Trophoblast cell (in vitro differentiated cells and primary cell): ENCODE measurements around the gene TK1.
A peak's percentile ranks its signal among the peaks of the same experiment; 100 is the strongest.

Source experiments
- DNase-seq, 2 donors: peaks; one replicate each; pipeline ENCODE4 v3.0.0-alpha.2; 2016
- H2AFZ ChIP-seq: 2 replicates; pipeline ENCODE4 v1.6.1; 2013; ENCODE audit warnings: low read length, moderate library complexity, mild to moderate bottlenecking; ENCODE audit not compliant: insufficient read depth, poor library complexity
- H2AK5ac ChIP-seq: 2 replicates; pipeline ENCODE4 v1.6.1; 2013; ENCODE audit warnings: mild to moderate bottlenecking, low read length
- H2BK120ac ChIP-seq: 2 replicates; pipeline ENCODE4 v1.6.1; 2013; ENCODE audit warnings: low read length, mild to moderate bottlenecking, moderate library complexity; ENCODE audit not compliant: insufficient read depth, poor library complexity
- H2BK12ac ChIP-seq: 2 replicates; pipeline ENCODE4 v1.6.1; 2013; ENCODE audit warnings: mild to moderate bottlenecking, low read length, moderate library complexity
- H2BK5ac ChIP-seq: 2 replicates; pipeline ENCODE4 v1.6.1; 2013; ENCODE audit warnings: low read length, low read depth, moderate library complexity, mild to moderate bottlenecking; ENCODE audit not compliant: poor library complexity
- H3K14ac ChIP-seq: 2 replicates; pipeline ENCODE4 v1.6.1; 2013; ENCODE audit warnings: mild to moderate bottlenecking, low read length
- H3K18ac ChIP-seq: 2 replicates; pipeline ENCODE4 v1.6.1; 2013; ENCODE audit warnings: mild to moderate bottlenecking, low read length
- H3K23ac ChIP-seq: 2 replicates; pipeline ENCODE4 v1.6.1; 2013; ENCODE audit warnings: low read length
- H3K27ac ChIP-seq: 2 replicates; pipeline ENCODE4 v1.5.1; 2013; ENCODE audit warnings: low read depth, mild to moderate bottlenecking, inconsistent platforms, low read length, moderate library complexity
- H3K27me3 ChIP-seq: 2 replicates; pipeline ENCODE4 v1.6.1; 2013; ENCODE audit warnings: inconsistent platforms, mild to moderate bottlenecking, low read length, moderate library complexity; ENCODE audit not compliant: insufficient read depth
- H3K36me3 ChIP-seq, 2 experiments: 1 replicate in 1 of 2; 2 replicates in 1 of 2; pipeline ENCODE4 v1.6.1; 2013; ENCODE audit warnings: low read length in 2 of 2, mild to moderate bottlenecking in 2 of 2, moderate library complexity in 1 of 2; ENCODE audit not compliant: insufficient read depth in 2 of 2, control insufficient read depth in 1 of 2
- H3K4ac ChIP-seq: 2 replicates; pipeline ENCODE4 v1.6.1; 2013; ENCODE audit warnings: low read depth, mild to moderate bottlenecking, low read length, moderate library complexity
- H3K4me1 ChIP-seq, 2 experiments: 1 replicate in 1 of 2; 2 replicates in 1 of 2; pipeline ENCODE4 v1.6.1; 2013; ENCODE audit warnings: low read length in 2 of 2, mild to moderate bottlenecking in 2 of 2, moderate library complexity in 1 of 2; ENCODE audit not compliant: insufficient read depth in 2 of 2, control insufficient read depth in 1 of 2
- H3K4me2 ChIP-seq: 2 replicates; pipeline ENCODE4 v1.6.1; 2013; ENCODE audit warnings: inconsistent platforms, mild to moderate bottlenecking, low read length, moderate library complexity
- H3K4me3 ChIP-seq: 2 replicates; pipeline ENCODE4 v1.5.1; 2013; ENCODE audit warnings: mild to moderate bottlenecking, low read depth, low read length, inconsistent platforms
- H3K79me1 ChIP-seq: one replicate; pipeline ENCODE4 v1.6.1; 2013; ENCODE audit warnings: low read length
- H3K79me2 ChIP-seq: 2 replicates; pipeline ENCODE4 v1.6.1; 2013; ENCODE audit warnings: low read length, mild to moderate bottlenecking; ENCODE audit not compliant: control insufficient read depth, insufficient read depth, poor library complexity
- H3K9ac ChIP-seq: 2 replicates; pipeline ENCODE4 v1.6.1; 2013; ENCODE audit warnings: mild to moderate bottlenecking, low read length
- H3K9me3 ChIP-seq: 2 replicates; pipeline ENCODE4 v1.6.1; 2013; ENCODE audit warnings: low read depth, mild to moderate bottlenecking, control low read depth, inconsistent platforms, low read length; ENCODE audit not compliant: insufficient read depth
- H4K12ac ChIP-seq: 2 replicates; pipeline ENCODE4 v1.6.1; 2013; ENCODE audit warnings: low read depth, mild to moderate bottlenecking, low read length, moderate library complexity
- H4K8ac ChIP-seq: 2 replicates; pipeline ENCODE4 v1.6.1; 2013; ENCODE audit warnings: low read depth, mild to moderate bottlenecking, low read length, moderate library complexity
- H4K91ac ChIP-seq: one replicate; pipeline ENCODE4 v1.6.1; 2013; ENCODE audit warnings: low read depth, mild to moderate bottlenecking, low read length, moderate library complexity
- WGBS: extraction: QIAGEN DNeasy Blood & Tissue Kit; methylation state at CpG from one replicate; pipeline ENCODE4 v1.1.7; 2013; ENCODE audit warnings: missing lambda C conversion rate; ENCODE audit not compliant: insufficient read length, insufficient coverage; ENCODE audit errors: extremely low coverage; 5-methylcytosine and 5-hydroxymethylcytosine counted together

The TK1 gene

DNA sequence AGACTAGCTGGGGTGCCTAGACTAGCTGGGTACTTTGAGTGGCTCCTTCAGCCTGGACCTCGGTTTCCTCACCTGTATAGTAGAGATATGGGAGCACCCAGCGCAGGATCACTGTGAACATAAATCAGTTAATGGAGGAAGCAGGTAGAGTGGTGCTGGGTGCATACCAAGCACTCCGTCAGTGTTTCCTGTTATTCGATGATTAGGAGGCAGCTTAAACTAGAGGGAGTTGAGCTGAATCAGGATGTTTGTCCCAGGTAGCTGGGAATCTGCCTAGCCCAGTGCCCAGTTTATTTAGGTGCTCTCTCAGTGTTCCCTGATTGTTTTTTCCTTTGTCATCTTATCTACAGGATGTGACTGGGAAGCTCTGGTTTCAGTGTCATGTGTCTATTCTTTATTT is 36.2 kb upstream of the TK1 start:
- Histone ChIP-seq H3K36me3 (peaks cover 30 to 38% of the 10 kb centered on the region in 2 experiments), H4K8ac (no peak overlapping the region), H2BK12ac (no peak overlapping the region), H3K23ac (no peak overlapping the region), H3K9me3 (no peaks in the 10 kb centered on the region), H3K27ac (no peak overlapping the region), H3K4me3 (no peak overlapping the region), H2BK5ac (no peak overlapping the region), H3K18ac (no peak overlapping the region), H3K4me2 (no peak overlapping the region), H3K4ac (no peak overlapping the region), H3K79me2 (no peaks in the 10 kb centered on the region), H3K14ac (no peak overlapping the region), H4K91ac (no peak overlapping the region), H3K4me1 (no peaks in the 10 kb centered on the region), H3K79me1 (no peaks in the 10 kb centered on the region), H2BK120ac (no peak overlapping the region), H3K27me3 (no peaks in the 10 kb centered on the region), H2AK5ac (no peak overlapping the region), H3K9ac (no peak overlapping the region), H4K12ac (no peak overlapping the region), H2AFZ (no peak overlapping the region)
- WGBS, result no CpG with 5 or more reads among the region's 4 CpGs
- DNase-seq, result no peak

DNA sequence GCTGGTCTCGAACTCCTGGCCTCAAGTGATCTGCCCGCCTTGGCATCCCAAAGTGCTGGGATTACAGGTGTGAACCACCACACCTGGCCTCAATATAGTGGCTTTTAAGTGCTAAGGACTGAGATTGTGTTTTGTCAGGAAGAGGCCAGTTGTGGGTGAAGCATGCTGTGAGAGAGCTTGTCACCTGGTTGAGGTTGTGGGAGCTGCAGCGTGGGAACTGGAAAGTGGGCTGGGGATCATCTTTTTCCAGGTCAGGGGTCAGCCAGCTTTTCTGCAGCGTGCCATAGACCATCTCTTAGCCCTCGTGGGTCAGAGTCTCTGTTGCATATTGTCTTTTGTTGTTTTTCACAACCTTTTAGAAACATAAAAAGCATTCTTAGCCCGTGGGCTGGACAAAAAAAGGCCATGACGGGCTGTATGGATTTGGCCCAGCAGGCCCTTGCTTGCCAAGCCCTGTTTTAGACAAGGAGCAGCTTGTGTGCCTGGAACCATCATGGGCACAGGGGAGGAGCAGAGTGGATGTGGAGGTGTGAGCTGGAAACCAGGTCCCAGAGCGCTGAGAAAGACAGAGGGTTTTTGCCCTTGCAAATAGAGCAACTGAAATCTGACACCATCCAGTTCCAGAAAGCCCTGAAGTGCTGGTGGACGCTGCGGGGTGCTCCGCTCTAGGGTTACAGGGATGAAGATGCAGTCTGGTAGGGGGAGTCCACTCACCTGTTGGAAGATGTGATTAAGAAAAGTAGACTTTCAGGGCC is 32.7 kb upstream of the TK1 start:
- Histone ChIP-seq H3K23ac (no peak overlapping the region), H3K9me3 (no peaks in the 10 kb centered on the region), H3K9ac (no peak overlapping the region), H3K79me1 (no peaks in the 10 kb centered on the region), H3K4me2 (no peak overlapping the region), H3K27me3 (no peaks in the 10 kb centered on the region), H4K91ac (no peak overlapping the region), H4K8ac (no peak overlapping the region), H3K18ac (no peak overlapping the region), H3K14ac (no peak overlapping the region), H2BK5ac (no peak overlapping the region), H3K4me1 (peaks cover 4 to 5% of the 10 kb centered on the region in 2 experiments), H3K27ac (no peak overlapping the region), H3K4me3 (no peak overlapping the region), H2BK120ac (no peak overlapping the region), H4K12ac (no peak overlapping the region), H2AK5ac (no peak overlapping the region), H3K4ac (no peak overlapping the region), H3K79me2 (peaks cover 3% of the 10 kb centered on the region), H3K36me3 (peaks cover 35 to 42% of the 10 kb centered on the region in 2 experiments), H2BK12ac (no peak overlapping the region), H2AFZ (no peak overlapping the region)
- no CpG with 5 or more reads among the region's 11 CpGs for whole genome bisulfite sequencing
- no peak for DNase-seq

DNA sequence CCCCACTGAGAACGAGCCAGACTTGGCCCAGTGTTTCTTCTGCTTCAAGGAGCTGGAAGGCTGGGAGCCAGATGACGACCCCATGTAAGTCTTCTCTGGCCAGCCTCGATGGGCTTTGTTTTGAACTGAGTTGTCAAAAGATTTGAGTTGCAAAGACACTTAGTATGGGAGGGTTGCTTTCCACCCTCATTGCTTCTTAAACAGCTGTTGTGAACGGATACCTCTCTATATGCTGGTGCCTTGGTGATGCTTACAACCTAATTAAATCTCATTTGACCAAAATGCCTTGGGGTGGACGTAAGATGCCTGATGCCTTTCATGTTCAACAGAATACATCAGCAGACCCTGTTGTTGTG is 27.8 kb upstream of the TK1 start:
- no peak overlapping the region for H3K27ac ChIP-seq
- H3K79me2 ChIP-seq, result peaks cover 7% of the 10 kb centered on the region
- DNase-seq, result peak in 1 of 2 donors; percentile 7
- H2AFZ ChIP-seq, result peak overlapping the region; percentile 87
- no peak overlapping the region for H2BK5ac ChIP-seq
- H3K4ac ChIP-seq, result peak overlapping the region; percentile 95
- peaks cover 5 to 6% of the 10 kb centered on the region in 2 experiments for H3K4me1 ChIP-seq
- peak overlapping the region; percentile 77 for H3K4me3 ChIP-seq
- peak overlapping the region; percentile 8 for H2BK120ac ChIP-seq
- H3K36me3 ChIP-seq, result peaks cover 15% of the 10 kb centered on the region in 2 experiments
- peak overlapping the region; percentile 82 for H4K8ac ChIP-seq
- no CpG with 5 or more reads among the region's 5 CpGs for WGBS
- H3K14ac ChIP-seq, result peak overlapping the region; percentile 82
- peak overlapping the region; percentile 55 for H3K18ac ChIP-seq
- no peaks in the 10 kb centered on the region for H3K27me3 ChIP-seq
- H3K9me3 ChIP-seq, result no peaks in the 10 kb centered on the region
- peak overlapping the region; percentile 29 for H4K12ac ChIP-seq
- H3K4me2 ChIP-seq, result peak overlapping the region; percentile 45
- H3K79me1 ChIP-seq, result peaks cover 4% of the 10 kb centered on the region
- peak overlapping the region; percentile 45 for H3K9ac ChIP-seq
- H4K91ac ChIP-seq, result peak overlapping the region; percentile 85
- H3K23ac ChIP-seq, result no peak overlapping the region
- H2BK12ac ChIP-seq, result no peak overlapping the region
- no peak overlapping the region for H2AK5ac ChIP-seq

DNA sequence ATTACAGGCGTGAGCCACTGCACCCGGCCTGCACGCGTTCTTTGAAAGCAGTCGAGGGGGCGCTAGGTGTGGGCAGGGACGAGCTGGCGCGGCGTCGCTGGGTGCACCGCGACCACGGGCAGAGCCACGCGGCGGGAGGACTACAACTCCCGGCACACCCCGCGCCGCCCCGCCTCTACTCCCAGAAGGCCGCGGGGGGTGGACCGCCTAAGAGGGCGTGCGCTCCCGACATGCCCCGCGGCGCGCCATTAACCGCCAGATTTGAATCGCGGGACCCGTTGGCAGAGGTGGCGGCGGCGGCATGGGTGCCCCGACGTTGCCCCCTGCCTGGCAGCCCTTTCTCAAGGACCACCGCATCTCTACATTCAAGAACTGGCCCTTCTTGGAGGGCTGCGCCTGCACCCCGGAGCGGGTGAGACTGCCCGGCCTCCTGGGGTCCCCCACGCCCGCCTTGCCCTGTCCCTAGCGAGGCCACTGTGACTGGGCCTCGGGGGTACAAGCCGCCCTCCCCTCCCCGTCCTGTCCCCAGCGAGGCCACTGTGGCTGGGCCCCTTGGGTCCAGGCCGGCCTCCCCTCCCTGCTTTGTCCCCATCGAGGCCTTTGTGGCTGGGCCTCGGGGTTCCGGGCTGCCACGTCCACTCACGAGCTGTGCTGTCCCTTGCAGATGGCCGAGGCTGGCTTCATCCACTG is 27.3 kb upstream of the TK1 start, which contains the start of gene BIRC5:
Gene BIRC5, plus strand, starts transcription at position 238 of the 690 bp plus-strand sequence. Its CDS starts 64 bp downstream, at position 302.
- WGBS, result no CpG with 5 or more reads among the region's 60 CpGs

More for the DNA sequence above, 27.3 kb upstream of the TK1 start, which contains the start of gene BIRC5:
- Histone ChIP-seq H3K4me2 (peak within 1 kb of the TSS; percentile 45), H2BK5ac (peak within 1 kb of the TSS; percentile 63), H3K27ac (no peak within 1 kb of the TSS), H3K27me3 (no peaks in the 10 kb centered on the region), H2BK120ac (peak within 1 kb of the TSS; percentile 8), H2BK12ac (no peak within 1 kb of the TSS), H3K9ac (peak within 1 kb of the TSS; percentile 45), H3K36me3 (peaks cover 10 to 11% of the 10 kb centered on the region in 2 experiments), H3K4ac (peak within 1 kb of the TSS; percentile 95), H3K79me2 (peaks cover 7% of the 10 kb centered on the region), H3K18ac (peak within 1 kb of the TSS; percentile 55), H4K12ac (peak within 1 kb of the TSS; percentile 29), H3K79me1 (peaks cover 4% of the 10 kb centered on the region), H3K4me1 (peaks cover 5 to 6% of the 10 kb centered on the region in 2 experiments), H3K4me3 (peak within 1 kb of the TSS; percentile 77), H3K23ac (no peak within 1 kb of the TSS), H4K8ac (peak within 1 kb of the TSS; percentile 82), H2AK5ac (peak within 1 kb of the TSS; percentile 24), H3K14ac (peak within 1 kb of the TSS; percentile 82), H2AFZ (peak within 1 kb of the TSS; percentile 87), H4K91ac (peak within 1 kb of the TSS; percentile 85), H3K9me3 (no peaks in the 10 kb centered on the region)
- DNase-seq, result peak; percentile 83 to 93
